GM21717 (cell line): ENCODE data around the gene CCDC150.
"Not testable (repeated sequence)": the region's sequence is repeated elsewhere in the genome, so short reads cannot be mapped to it uniquely, and the experiment has no call there.

Experiments
- ATAC-seq: cut with Tn5 transposase; IDR thresholded peaks from one replicate; pipeline ENCODE4 v1.9.1; 2021; ENCODE audit warnings: mild to moderate bottlenecking, moderate library complexity; ENCODE audit not compliant: unreplicated experiment

The CCDC150 gene

GRCh38 chr2:196710056-196710455 is 70.5 kb downstream of the CCDC150 start:
- not testable (repeated sequence) for ATAC-seq

- ATAC-seq = no peak
Observed at GRCh38 chr2:196711625-196712024, 72.1 kb downstream of the CCDC150 start.

- no peak for ATAC-seq
Observed at GRCh38 chr2:196712867-196713266, 73.4 kb downstream of the CCDC150 start.

GRCh38 chr2:196718419-196719109 is 79.0 kb downstream of the CCDC150 start:
- ATAC-seq = no peak

- no peak for ATAC-seq
Observed at GRCh38 chr2:196719110-196719872, 79.8 kb downstream of the CCDC150 start.

- ATAC-seq = no peak
Observed at GRCh38 chr2:196723571-196723970, 84.1 kb downstream of the CCDC150 start.

- ATAC-seq = no peak
Observed at GRCh38 chr2:196725218-196725617, 85.7 kb downstream of the CCDC150 start.

- ATAC-seq = no peak
Observed at GRCh38 chr2:196725882-196726281, 86.4 kb downstream of the CCDC150 start.

GRCh38 chr2:196729418-196729817 is 89.9 kb downstream of the CCDC150 start:
- no peak for ATAC-seq

GRCh38 chr2:196736646-196737045 is 97.1 kb downstream of the CCDC150 start:
- not testable (repeated sequence) for ATAC-seq

- ATAC-seq = no peak
Observed at GRCh38 chr2:196737046-196737445, 97.5 kb downstream of the CCDC150 start.

GRCh38 chr2:196739031-196739430 is 99.5 kb downstream of the CCDC150 start:
- ATAC-seq = no peak

- no peak for ATAC-seq
Observed at GRCh38 chr2:196742216-196742615, 102.7 kb downstream of the CCDC150 start.

- no peak for ATAC-seq
Observed at GRCh38 chr2:196742685-196743084, 103.2 kb downstream of the CCDC150 start.

- no peak for ATAC-seq
Observed at GRCh38 chr2:196743165-196743564, 103.7 kb downstream of the CCDC150 start.

GRCh38 chr2:196745711-196746110 is 106.2 kb downstream of the CCDC150 start:
- no peak for ATAC-seq

GRCh38 chr2:196747400-196747799 is 107.9 kb downstream of the CCDC150 start:
- no peak for ATAC-seq

GRCh38 chr2:196748123-196748522 is 108.6 kb downstream of the CCDC150 start:
- no peak for ATAC-seq

GRCh38 chr2:196750291-196750923 is 110.9 kb downstream of the CCDC150 start:
- no peak for ATAC-seq

- ATAC-seq = peak; percentile 91
Observed at GRCh38 chr2:196750977-196751631, 111.6 kb downstream of the CCDC150 start.
